Measurements from ENCODE around the gene ALKBH5. TPM values are rescaled to one million over a fixed set of nuclear protein-coding genes. Genes with fewer than 3 reads are reported as not detected.

Gene ALKBH5
- total and polyA plus RNA-seq, 9 of the 15 experiments (the other 6 are each of a cell fraction or from before 2014, with no cell fraction given), result 11.4 to 70.0 (median 47.4) TPM

DNA sequence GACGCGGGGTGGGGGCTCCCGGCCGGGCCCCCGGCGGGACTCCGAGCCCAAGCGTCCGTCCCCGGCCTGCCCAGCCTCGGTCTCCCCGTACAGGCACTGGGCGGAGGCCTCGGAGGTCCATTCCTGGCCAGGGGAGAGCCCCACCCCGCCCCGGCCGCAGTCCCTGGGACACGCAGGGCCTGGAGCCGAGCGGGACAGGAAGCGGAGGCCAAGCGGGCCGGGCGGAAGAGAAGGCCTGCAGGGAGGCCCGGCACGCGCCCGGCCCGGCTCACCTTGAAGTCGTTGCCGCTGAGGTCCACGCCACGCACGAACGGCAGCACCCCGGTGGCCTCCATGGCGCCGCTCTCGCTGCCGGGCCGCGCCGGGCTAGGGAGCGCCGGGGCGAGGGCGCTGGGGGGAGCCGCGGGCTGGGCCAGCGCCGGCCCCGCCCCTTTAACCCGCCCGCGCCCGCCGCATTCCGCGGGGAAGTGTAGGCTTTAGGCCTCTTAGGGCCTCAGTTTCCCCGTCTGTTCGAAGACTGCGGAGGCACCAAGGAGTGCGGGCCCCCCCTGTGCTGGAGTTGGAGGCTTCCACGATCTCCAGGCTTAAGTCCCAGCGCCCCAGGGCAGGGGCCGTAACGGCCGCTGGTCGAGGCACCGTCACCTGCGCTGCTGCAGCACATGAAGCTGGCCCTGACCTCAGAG is 74.9 kb downstream of the ALKBH5 start, which contains the start of gene FLII (continued):
- TF ChIP-seq NR3C1 (CRISPR knock-in tag; IDR thresholded peaks at IDR 0.05) (peak; percentile 46; the same call in 1 of the 2 replicates), FOS (IDR thresholded peaks at IDR 0.05; ENCODE audit: extremely low read depth, insufficient read length) (no peak), SMARCB1 (IDR thresholded peaks at IDR 0.05; ENCODE audit: insufficient read length, low read depth) (no peak), NBN (IDR thresholded peaks at IDR 0.05; ENCODE audit: low read depth) (no peak), TEAD4 (IDR thresholded peaks at IDR 0.05; ENCODE audit: low read length) (0 out of 2 replicates have a peak, but pooled peaks have one; percentile 21), TEAD4 (CRISPR knock-in tag; IDR thresholded peaks at IDR 0.05; ENCODE audit: borderline replicate concordance) (no peak), SRSF9 (IDR thresholded peaks at IDR 0.05; ENCODE audit: borderline replicate concordance, low read depth, low read length) (no peak), KHSRP (IDR thresholded peaks at IDR 0.05) (no peak), BDP1 (IDR thresholded peaks at IDR 0.05; ENCODE audit: insufficient read depth, insufficient read length) (no peak), FOXK2 (conservative IDR thresholded peaks at IDR 0.05 in 1 of 2, IDR thresholded peaks at IDR 0.05 in 1 of 2; ENCODE audit: low read depth in 2 of 2) (no peak), YY1 (IDR thresholded peaks at IDR 0.05; ENCODE audit: borderline replicate concordance in 1 of 3, control insufficient read depth in 1 of 3, extremely low read depth in 1 of 3, insufficient read depth in 3 of 3, insufficient read length in 1 of 3, insufficient replicate concordance in 2 of 3, low read depth in 1 of 3, low read length in 2 of 3) (peak in 1 of 3 experiments; percentile 38), OTX1 (CRISPR knock-in tag; IDR thresholded peaks at IDR 0.05) (no peak), STAT5A (IDR thresholded peaks at IDR 0.05; ENCODE audit: borderline replicate concordance, low read length) (no peak)
- TF ChIP-seq, protein P1, sequence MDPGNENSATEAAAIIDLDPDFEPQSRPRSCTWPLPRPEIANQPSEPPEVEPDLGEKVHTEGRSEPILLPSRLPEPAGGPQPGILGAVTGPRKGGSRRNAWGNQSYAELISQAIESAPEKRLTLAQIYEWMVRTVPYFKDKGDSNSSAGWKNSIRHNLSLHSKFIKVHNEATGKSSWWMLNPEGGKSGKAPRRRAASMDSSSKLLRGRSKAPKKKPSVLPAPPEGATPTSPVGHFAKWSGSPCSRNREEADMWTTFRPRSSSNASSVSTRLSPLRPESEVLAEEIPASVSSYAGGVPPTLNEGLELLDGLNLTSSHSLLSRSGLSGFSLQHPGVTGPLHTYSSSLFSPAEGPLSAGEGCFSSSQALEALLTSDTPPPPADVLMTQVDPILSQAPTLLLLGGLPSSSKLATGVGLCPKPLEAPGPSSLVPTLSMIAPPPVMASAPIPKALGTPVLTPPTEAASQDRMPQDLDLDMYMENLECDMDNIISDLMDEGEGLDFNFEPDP (CRISPR knock-in tag; IDR thresholded peaks at IDR 0.05), result no peak
- TF ChIP-seq, protein P2, sequence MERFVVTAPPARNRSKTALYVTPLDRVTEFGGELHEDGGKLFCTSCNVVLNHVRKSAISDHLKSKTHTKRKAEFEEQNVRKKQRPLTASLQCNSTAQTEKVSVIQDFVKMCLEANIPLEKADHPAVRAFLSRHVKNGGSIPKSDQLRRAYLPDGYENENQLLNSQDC (CRISPR knock-in tag; IDR thresholded peaks at IDR 0.05), result no peak
- TF ChIP-seq, protein P3, sequence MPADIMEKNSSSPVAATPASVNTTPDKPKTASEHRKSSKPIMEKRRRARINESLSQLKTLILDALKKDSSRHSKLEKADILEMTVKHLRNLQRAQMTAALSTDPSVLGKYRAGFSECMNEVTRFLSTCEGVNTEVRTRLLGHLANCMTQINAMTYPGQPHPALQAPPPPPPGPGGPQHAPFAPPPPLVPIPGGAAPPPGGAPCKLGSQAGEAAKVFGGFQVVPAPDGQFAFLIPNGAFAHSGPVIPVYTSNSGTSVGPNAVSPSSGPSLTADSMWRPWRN (IDR thresholded peaks at IDR 0.05; ENCODE audit: low read depth), result no peak
